Peyer's patch (tissue), 4 donors: Measurements from ENCODE around the gene CHI3L2.

Experiments used
- CTCF ChIP-seq, 6 experiments: fragments of 450-650 bp in 4 of 6; fragments of 200-600 bp in 2 of 6; sonication (generic) in 1 of 6; IDR thresholded peaks; one replicate each; pipeline ENCODE4 v1.5.1; 2017 to 2019; ENCODE audit warnings: antibody characterized with exemption in 6 of 6, mild to moderate bottlenecking in 3 of 6, moderate library complexity in 1 of 6
- POLR2A ChIP-seq, 2 donors: fragments of 450-650 bp; IDR thresholded peaks; one replicate each; pipeline ENCODE4 v1.5.1; 2017; ENCODE audit warnings: antibody characterized with exemption in 2 of 2, mild to moderate bottlenecking in 2 of 2, moderate library complexity in 2 of 2

GRCh38 chr1:111221276-111221632 is 6.3 kb upstream of the CHI3L2 start:
- TF ChIP-seq CTCF (IDR thresholded peaks at IDR 0.05) = no peak
- TF ChIP-seq POLR2A (IDR thresholded peaks at IDR 0.05) = no peak
